ENCODE measurements around the gene CNTFR.

CNTFR gene

GRCh38 chr9:34505370-34506120 lies 84.0 kb downstream of the CNTFR start:
- DNase-seq: no peak

DNA sequence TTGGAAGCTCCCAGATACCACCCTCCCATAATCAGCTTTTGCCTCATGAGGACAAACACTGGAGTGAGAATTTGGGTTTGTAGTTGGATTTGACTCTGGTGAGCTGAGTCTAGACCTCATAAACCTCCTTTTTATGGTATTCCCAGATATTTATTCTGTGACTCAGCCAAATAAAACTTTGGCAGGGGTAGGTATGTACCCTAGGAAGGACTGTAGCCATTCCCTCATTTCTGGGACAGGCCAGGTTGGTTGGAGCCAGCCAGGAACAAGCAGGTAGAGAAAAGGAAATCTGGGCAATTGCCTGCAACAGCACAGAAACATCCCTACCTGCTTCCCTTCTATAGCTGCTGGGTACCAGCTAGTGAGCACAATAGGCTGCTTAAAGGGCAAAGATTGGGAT lies 86.1 kb downstream of the CNTFR start:
- no peak for DNase-seq

DNA sequence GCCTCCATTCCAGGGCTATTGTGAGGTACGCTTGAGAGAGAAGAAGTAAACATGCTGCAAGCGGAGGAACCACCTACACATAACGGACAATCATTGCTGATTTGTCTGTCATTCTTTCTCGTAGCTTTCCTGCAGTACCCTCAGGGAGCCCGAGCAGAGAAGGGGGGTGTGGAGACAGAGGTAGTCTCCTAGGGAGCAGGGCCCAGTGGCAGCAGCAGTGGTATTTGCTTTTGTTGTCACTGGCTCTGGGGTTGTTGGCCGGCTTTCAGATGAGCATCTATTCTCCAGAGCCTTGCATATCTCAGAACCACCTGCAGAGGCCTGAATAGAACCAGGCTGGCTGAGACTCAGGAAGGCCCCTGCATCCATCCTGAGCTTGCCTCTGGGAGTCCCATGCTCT lies 86.6 kb downstream of the CNTFR start:
- DNase-seq: no peak

DNA sequence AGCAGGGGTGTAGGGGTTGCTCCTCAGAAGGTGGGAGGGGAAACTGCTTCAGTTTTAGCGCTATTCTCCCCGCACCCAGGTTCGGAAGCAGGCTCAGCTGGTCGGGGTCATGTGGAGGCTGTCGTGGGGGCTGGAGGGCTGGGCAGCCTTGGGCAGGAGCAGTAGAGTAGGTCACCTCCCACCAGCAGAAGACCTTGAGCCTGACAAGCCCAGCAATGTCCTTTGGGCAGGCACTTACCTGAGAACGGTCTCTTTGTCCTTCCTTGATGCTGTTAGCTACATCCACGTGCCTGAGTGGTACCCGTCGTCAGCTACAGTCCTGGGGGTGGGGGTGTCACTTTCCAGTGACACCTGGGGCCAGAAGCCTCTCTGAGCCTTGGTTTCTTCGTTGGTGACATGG lies 87.1 kb downstream of the CNTFR start:
- no peak for DNase-seq

DNA sequence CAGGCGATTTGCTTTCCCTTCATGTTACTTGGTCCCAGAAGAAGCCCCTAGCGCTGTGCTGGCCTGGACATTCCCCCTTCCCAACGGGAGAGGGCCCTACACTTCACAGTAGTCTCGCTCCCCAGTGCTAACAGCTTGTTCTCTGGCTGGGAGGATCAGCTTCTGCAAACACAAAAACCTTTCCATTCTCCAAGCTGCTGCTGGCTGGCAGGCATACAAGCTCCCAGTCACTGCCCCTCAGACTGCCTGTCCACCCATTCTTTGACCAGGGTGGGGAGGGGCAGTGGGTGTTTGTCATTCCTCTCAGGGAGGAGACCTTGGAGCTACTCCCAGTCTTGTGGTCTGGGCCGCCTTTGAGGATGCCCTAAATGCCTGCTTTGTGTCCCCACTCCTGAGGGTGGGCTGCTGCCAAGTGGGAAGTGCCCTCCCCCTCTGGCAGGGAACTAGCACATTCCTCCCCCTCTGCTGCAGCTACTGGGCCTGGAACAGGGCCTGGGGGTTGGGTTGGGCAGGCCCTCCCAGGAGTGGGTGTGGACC lies 87.6 kb downstream of the CNTFR start:
- DNase-seq: no peak

All from CD4-positive, alpha-beta T cell treated with Interleukin-12 subunit alpha and Interleukin-12 subunit beta, for 1 hour (primary cell).